ENCODE results near the gene ATE1.
"Not testable (repeated sequence)": the region's sequence is repeated elsewhere in the genome, so short reads cannot be mapped to it uniquely, and the experiment has no call there.

The ATE1 gene

DNA sequence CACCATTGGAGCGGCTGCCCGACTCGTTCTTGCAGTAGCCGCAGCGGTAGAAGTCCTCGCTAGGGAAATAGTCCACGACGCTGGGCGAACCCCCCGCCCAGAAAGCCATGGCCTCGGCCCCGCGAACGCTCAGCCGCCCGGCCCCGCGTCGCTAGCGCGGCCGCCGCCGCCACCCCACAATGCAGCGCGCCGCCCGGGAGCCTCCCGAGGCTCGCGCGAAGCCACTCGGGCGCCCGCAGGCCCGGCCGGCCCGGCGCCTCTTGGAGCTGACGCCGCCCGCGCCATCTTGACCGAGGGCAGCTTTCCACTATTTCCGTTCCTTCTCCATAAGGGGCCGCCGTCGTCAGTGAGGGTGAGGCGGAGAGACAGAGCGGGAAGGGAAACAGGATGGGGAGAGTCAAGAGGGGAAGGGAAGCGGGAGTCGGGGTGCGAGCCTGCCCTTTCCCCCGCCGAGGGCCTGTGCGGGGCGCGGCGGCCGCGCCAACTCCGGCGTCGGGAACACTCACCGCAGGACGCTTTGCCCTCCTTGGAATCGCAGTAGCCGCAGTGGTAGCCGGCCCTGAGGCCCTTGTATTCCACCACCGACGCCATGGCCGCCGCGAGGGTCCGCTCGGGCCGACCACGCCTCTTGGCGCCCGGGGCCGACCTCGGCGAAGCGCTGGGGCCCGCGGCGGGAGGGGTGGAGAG lies at the start of gene ATE1:
Gene ATE1 (minus strand): TSS at position 191 of the 687 bp plus-strand sequence. CDS start 82 bp downstream, at position 109.
- DNase-seq (ENCODE audit: low spot score) = peak; percentile 94

- no peak for DNase-seq (ENCODE audit: low spot score)
Observed at GRCh38 chr10:121976607-121977006, 48.8 kb upstream of the ATE1 start.

- no peak for DNase-seq (ENCODE audit: low spot score)
Observed at GRCh38 chr10:121975295-121976086, 47.7 kb upstream of the ATE1 start.

- peak; percentile 70 for DNase-seq (ENCODE audit: low spot score)
Observed at GRCh38 chr10:121974535-121975294, 46.9 kb upstream of the ATE1 start, which contains the start of gene NSMCE4A. NSMCE4A (minus strand) TSS chr10:121975217; CDS start chr10:121975165, 52 bp downstream.

DNA sequence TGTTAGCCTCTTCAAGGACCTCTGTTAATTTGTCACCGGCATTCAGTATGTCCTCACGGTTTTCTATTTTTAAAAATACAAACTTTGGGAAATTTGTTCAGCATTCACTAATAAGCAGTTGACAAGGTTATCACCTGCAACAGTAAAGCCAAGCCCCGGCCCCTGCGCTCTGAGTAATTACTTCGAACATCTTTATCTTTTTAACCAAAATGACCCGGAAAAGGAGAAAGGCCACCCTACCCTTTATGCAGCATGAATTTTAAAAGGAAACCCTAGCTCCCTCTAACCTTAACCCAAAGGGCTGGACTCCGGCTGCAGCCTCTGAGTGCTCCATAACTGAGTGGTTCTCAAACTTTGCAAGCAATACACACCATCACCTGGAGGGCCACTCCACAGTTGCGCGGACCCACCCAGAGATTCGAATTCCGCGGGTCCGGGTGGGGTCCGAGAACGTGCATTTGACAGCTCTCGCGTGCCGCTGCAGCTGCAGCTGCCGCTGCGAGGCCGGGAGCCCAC lies 46.2 kb upstream of the ATE1 start:
- DNase-seq (ENCODE audit: low spot score) = no peak

GRCh38 chr10:121969086-121969485 lies 41.3 kb upstream of the ATE1 start:
- not testable (repeated sequence) for DNase-seq (ENCODE audit: low spot score)

- no peak for DNase-seq (ENCODE audit: low spot score)
Observed at GRCh38 chr10:121965996-121966395, 38.2 kb upstream of the ATE1 start.

DNA sequence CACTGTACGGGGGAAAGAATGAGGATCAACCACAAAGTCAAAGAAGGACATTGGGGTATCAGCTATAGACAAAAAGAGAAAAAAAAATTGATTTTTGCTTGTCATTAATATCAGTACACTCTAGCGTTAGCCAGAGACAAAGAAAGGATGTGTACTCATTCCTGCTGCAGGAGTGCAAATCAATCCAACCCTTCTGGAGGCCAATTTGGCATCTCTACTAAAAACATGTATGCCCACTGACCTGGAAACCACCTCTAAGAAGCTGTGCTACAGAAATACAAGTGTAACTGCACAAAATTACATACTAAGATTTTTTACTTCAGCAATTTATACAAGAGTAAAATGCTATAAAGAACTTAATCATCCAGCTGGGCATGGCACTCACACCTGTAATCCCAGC lies 33.6 kb upstream of the ATE1 start:
- no peak for DNase-seq (ENCODE audit: low spot score)

DNA sequence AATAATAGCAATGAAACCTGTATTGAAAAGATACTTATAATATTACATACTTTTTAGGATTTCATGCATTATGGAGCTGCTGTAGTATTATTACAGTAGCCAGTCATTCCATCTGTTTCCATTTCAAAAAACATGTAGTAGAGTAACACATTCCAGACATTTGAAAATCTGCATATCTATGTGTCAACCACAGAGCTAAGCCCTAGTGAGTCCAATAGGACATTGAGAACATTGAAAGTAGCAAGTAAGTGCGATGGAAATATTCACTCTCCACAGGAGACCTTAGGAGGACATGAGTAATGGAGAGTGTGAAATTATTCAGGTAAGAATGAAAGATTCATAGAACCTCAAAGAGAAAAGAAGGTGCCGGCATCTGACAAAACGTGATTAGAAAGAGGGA lies 31.8 kb upstream of the ATE1 start:
- no peak for DNase-seq (ENCODE audit: low spot score)

DNA sequence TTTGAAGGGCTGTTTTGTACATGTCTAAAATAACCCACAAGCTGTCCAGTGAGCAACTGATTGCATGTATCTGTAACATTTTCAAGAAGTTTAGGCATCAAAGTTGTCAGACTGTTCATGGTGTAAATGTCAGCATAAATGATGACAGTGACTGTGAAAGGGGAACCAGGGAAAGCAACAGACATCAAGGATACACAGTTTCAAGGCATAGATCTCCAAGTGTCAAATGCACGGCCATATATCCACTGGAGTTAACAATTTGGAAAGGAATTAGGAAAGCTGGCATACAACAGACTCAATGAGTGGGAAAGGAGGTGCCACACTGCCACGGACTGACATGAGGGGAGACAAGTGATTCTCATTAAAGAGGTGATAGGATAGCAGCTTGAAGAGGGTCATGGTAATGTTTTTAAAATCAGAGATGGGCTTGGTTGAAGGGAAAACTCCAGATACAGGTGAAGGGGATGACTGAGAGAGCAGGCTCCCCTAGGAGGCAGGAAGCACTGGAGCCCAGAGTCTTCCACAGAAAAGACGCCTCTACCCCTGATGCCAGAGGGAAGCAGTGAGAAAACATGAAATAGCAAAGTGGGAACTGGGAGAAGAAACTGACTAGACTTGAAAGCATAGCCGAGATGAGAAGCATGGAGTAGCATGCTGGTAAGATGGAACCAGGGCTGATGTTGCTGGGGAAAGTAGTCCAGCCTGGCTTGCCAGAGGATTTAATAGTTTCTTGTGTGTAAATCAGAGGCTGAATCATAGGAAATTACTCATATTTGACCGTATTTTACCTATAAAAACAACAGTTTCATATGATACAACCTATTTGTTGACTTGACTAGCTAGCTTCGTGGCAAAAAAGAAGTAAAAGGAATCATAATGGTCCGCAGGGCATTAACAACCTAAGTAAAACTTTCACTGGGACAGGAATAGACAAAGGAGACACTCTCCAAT lies 28.6 kb upstream of the ATE1 start:
- no peak for DNase-seq (ENCODE audit: low spot score)

DNA sequence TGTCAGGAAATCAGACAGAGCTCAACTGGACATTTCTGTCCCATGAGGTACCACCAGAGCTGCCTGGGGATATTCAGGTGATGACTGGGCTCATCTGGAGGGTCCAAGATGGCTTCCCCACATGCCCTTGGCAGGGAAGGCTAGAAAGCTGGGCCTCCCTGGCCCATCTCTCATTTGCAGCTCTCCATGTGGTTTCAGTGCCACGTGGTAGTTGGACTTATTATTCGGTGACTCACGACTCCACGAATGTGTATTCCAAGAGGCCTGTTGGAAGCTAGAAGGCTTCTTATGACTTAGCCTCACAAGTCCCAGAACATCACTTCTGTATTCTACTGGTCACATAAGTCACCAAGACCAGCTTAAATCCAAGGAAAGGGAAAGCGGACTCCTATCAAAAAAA lies 24.4 kb upstream of the ATE1 start:
- DNase-seq (ENCODE audit: low spot score) = no peak

DNA sequence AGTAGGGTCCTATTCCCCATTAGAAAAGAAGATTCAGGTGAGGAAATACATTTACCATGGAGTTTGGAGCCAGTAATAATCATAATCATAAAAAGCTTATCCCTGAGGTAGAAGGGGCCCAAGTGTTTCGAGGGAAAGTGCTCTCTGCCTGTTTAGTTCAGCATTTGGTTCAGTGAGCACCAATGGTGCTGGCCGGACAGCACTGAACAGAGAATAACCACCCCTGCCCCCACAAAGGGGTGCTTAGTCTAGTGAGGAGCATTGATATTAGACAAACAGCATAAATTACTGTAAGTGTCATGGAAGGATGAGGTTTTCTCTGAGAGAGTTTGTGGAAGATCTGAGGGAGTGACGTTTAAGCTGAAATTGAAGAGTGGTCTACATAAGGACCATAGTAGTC lies 21.6 kb upstream of the ATE1 start:
- DNase-seq (ENCODE audit: low spot score) = no peak

DNA sequence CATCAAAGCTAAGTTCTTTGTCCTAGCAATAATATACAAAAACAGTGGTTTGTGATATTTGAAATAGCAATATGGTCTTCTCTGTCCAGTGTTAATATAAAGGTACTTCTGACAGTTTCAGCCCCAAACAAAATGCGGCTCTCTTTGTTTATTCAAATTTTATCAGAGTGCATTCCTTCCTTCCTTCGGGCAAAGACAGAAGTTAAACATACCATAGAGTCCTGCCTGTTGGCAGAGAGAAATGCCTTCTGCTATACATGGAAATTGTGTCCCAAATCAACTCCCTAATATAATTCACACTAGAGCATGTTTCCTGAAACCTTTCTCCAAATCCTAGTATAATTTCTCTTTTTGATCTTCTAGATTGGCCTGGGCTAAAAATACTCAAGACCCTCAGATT lies 21.2 kb upstream of the ATE1 start:
- no peak for DNase-seq (ENCODE audit: low spot score)

DNA sequence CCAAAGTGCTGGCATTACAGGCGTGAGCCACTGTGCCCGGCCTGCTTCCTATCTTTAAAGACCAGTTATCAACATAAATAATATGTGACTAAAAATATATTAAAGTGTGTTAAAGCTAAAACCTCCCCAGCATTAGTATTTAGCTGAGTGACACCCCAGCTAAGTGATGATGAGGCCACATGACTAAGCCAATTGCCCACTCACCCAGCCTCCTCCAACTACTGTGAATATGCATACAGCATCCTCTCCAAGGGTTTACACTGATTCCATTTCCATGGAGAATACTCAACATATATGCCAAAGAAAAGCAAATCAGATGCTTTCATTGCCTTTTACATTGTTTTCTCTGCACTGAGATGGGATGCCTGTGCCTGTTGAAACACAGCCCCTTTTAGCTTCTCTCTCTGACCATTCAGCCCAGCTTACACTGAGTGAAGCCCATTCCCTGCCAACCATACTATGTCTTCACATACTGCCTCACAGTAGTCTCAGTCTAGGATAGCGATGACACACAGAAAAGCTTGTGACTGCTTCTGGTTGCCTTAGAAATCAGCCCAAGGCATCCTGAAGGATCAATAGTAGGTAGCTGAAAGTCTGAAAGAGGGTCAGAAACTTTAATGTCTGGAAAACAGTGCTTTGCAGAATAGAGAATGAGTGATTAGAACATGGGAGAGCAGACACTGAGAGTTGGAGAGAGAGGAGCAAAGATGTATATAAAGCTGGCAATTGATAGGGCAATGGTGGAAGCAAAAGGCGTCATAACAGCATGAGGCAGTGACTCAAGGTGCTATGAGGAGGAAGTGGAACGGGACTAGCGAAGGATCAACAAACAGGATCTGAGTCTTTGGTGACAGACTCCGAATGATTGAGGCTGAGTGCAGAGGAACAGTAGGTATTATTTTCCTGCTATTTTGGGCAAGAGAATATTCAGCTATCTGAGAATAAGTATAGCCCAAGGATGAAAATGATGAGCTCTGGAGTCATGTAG lies 19.8 kb upstream of the ATE1 start:
- DNase-seq (ENCODE audit: low spot score) = no peak

GRCh38 chr10:121942749-121943416 lies 15.1 kb upstream of the ATE1 start:
- peak; percentile 6 for DNase-seq (ENCODE audit: low spot score)

DNA sequence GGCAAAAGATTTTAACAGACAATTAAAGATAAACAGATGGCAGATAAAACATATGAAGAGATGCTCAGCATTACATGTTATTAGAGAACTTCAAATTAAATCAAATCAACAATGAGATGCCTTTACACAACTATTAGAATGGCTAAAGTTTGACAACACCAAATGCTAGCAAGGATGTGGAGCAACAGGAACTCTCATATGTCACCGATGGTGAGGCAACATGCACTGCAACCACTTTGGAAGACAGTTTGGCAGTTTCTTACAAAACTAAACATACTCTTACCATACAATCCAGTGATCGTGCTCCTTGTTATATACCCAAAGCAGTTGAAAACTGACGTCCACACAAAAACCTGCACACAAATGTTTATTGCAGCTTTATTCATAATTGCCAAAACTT lies 13.7 kb upstream of the ATE1 start:
- DNase-seq (ENCODE audit: low spot score) = no peak

DNA sequence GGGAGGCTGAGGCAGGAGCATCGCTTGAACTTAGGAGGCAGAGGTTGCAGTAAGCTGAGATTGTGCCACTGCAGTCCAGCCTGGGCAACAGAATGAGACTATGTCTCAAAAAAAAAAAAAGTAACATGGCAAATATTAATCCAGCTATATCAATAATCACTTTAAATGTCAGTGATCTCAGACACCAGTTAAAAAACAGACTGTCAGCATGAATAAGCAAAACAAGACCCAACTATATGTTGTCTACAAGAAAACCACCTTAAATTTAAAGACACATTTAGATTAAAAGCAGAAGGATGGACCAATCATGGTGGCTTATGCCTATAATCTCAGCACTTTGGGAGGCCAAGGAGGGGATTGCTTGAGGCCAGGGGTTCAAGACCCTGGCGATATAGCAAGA lies 8.5 kb upstream of the ATE1 start:
- no peak for DNase-seq (ENCODE audit: low spot score)

DNA sequence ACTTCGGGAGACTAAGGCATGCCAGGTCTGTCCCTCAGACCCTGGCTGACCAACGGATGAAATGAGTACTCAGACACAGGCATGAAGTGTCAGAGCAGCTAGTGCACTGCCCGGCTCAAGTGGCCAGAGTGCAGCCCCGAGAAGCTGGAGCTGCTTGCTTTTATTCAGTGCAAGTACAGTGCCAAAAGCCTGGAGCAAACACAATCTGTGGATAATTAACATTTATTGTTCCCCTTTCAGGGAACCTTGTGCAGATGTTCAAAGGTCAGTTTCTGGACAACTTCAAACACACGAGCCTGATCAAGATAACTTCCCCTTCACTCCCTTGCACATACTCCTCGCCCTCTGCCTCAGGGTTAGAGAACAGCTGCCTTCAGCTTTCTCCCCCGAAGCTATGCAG lies 7.9 kb upstream of the ATE1 start:
- peak; percentile 81 for DNase-seq (ENCODE audit: low spot score)

GRCh38 chr10:121930268-121931085 lies 2.6 kb upstream of the ATE1 start:
- not testable (repeated sequence) for DNase-seq (ENCODE audit: low spot score)

Measured in LoVo (cell line).